Parathyroid adenoma (tissue), 2 donors: ENCODE results near the gene LMO1.

Experiments
- H2AFZ ChIP-seq: fragments of 300-600 bp; sonication (generic); one replicate; pipeline ENCODE4 v1.7.0; 2017; ENCODE audit warnings: antibody characterized with exemption, mild to moderate bottlenecking
- H3K27ac ChIP-seq: fragments of 300-600 bp; sonication (generic); one replicate; pipeline ENCODE4 v1.7.0; 2017
- H3K27me3 ChIP-seq: fragments of 300-600 bp; sonication (generic); one replicate; pipeline ENCODE4 v1.7.0; 2017; ENCODE audit warnings: low read length; ENCODE audit not compliant: control insufficient read depth, insufficient read depth
- H3K36me3 ChIP-seq: fragments of 300-600 bp; sonication (generic); one replicate; pipeline ENCODE4 v1.7.0; 2017; ENCODE audit warnings: low read length; ENCODE audit not compliant: control insufficient read depth, insufficient read depth
- H3K4me1 ChIP-seq: fragments of 300-600 bp; sonication (generic); one replicate; pipeline ENCODE4 v1.7.0; 2017; ENCODE audit warnings: control low read depth
- H3K4me2 ChIP-seq: fragments of 300-600 bp; sonication (generic); one replicate; pipeline ENCODE4 v1.7.0; 2017; ENCODE audit warnings: low read length
- H3K4me3 ChIP-seq: fragments of 300-600 bp; sonication (generic); one replicate; pipeline ENCODE4 v1.7.0; 2017; ENCODE audit warnings: low read depth, low read length
- H3K79me2 ChIP-seq: fragments of 300-600 bp; sonication (generic); one replicate; pipeline ENCODE4 v1.7.0; 2017; ENCODE audit warnings: control low read depth
- H3K9ac ChIP-seq: fragments of 300-600 bp; sonication (generic); one replicate; pipeline ENCODE4 v1.7.0; 2017; ENCODE audit warnings: mild to moderate bottlenecking
- H3K9me3 ChIP-seq: fragments of 300-600 bp; sonication (generic); one replicate; pipeline ENCODE4 v1.7.0; 2017; ENCODE audit warnings: low read length; ENCODE audit not compliant: control insufficient read depth
- TF ChIP-seq, protein P1 (sequence below): fragments of 300-600 bp; sonication (generic); IDR thresholded peaks from one replicate; pipeline ENCODE4 v1.7.0; 2017; ENCODE audit warnings: antibody characterized with exemption, mild to moderate bottlenecking
- donor health status: primary hyperparathyroidism.

LMO1 gene

DNA sequence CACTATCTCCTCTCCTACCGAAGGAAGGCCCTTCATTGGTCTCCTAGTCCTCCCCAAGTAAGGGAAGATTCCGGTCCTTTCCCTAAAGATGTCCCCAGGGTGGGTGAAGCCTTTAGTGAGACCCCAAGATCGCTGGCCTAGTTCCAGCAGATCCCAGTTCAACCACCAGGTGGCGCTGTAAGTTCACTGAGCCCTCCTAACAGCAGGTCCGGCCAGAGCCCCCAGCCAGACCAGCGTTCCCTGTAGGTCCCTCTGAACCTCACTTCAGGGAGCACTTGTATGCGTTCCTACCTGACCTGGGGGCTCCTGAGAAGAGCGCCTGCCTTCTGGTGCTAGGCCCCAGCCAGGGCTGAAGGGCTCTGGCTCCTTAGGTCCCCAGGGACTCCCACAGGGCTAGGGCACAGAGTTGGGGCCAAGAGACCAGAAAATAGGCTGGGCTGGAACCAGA is 38.1 kb downstream of the LMO1 start:
- TF ChIP-seq, protein P1, sequence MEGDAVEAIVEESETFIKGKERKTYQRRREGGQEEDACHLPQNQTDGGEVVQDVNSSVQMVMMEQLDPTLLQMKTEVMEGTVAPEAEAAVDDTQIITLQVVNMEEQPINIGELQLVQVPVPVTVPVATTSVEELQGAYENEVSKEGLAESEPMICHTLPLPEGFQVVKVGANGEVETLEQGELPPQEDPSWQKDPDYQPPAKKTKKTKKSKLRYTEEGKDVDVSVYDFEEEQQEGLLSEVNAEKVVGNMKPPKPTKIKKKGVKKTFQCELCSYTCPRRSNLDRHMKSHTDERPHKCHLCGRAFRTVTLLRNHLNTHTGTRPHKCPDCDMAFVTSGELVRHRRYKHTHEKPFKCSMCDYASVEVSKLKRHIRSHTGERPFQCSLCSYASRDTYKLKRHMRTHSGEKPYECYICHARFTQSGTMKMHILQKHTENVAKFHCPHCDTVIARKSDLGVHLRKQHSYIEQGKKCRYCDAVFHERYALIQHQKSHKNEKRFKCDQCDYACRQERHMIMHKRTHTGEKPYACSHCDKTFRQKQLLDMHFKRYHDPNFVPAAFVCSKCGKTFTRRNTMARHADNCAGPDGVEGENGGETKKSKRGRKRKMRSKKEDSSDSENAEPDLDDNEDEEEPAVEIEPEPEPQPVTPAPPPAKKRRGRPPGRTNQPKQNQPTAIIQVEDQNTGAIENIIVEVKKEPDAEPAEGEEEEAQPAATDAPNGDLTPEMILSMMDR: peak; percentile 88
- H2AFZ ChIP-seq: no peak overlapping the region
- no peak overlapping the region for H3K9ac ChIP-seq
- H3K79me2 ChIP-seq: no peaks in the 10 kb centered on the region
- no peaks in the 10 kb centered on the region for H3K9me3 ChIP-seq
- H3K36me3 ChIP-seq: no peaks in the 10 kb centered on the region
- no peak overlapping the region for H3K27ac ChIP-seq
- peaks cover 5% of the 10 kb centered on the region for H3K4me1 ChIP-seq
- no peak overlapping the region for H3K4me2 ChIP-seq
- no peaks in the 10 kb centered on the region for H3K27me3 ChIP-seq
- no peak overlapping the region for H3K4me3 ChIP-seq

DNA sequence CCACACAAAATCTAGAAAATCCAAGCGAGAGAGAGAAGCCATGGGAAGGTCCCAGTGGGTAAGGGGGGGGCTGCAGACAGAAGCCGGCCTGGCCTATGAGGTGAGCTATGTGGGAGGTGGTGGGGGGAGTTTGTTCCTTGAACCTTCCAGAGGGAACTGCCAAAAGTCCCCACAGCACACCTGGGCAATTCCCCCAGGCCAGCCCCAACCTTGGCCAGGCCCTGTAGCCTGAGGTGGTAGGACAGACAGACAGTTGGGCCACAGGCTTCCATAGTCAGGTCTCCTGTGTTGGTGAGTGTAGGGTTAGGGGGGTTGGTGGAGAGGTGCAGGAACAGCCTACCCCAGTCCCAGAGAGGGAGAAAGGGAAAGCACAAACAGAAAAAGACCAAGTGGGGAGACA is 39.0 kb downstream of the LMO1 start:
- Histone ChIP-seq H3K9me3 (no peaks in the 10 kb centered on the region), H3K4me3 (no peak overlapping the region), H2AFZ (no peak overlapping the region), H3K36me3 (no peaks in the 10 kb centered on the region), H3K4me2 (no peak overlapping the region), H3K9ac (no peak overlapping the region), H3K4me1 (peaks cover 5% of the 10 kb centered on the region), H3K27ac (no peak overlapping the region), H3K27me3 (no peaks in the 10 kb centered on the region), H3K79me2 (no peaks in the 10 kb centered on the region)
- TF ChIP-seq, protein P1: no peak

DNA sequence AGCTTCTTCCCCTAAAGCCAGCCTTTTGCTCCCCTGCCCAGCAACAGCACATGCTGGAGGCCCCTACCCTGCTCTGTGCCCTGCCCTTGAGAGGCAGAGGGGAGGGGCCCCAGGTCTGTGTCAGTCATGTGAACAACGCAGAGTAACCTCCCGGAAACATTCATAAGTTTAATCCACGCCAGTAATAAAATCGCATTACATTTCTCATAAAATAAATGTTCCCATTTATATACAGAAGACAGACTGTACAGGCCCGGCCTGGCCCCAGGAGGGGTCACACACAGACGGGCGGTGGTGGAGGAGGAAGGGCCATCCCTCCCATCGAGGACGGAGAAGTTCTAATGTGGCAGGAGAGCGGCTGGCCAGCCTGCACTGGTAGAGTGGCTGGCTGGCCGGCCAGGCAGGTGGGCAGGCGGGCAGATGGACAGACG is 39.5 kb downstream of the LMO1 start:
- no peak overlapping the region for H3K27ac ChIP-seq
- no peaks in the 10 kb centered on the region for H3K27me3 ChIP-seq
- TF ChIP-seq, protein P1: no peak
- H3K4me3 ChIP-seq: no peak overlapping the region
- no peaks in the 10 kb centered on the region for H3K79me2 ChIP-seq
- H3K9me3 ChIP-seq: no peaks in the 10 kb centered on the region
- no peak overlapping the region for H2AFZ ChIP-seq
- no peak overlapping the region for H3K9ac ChIP-seq
- H3K36me3 ChIP-seq: no peaks in the 10 kb centered on the region
- H3K4me2 ChIP-seq: no peak overlapping the region
- peaks cover 1% of the 10 kb centered on the region for H3K4me1 ChIP-seq

DNA sequence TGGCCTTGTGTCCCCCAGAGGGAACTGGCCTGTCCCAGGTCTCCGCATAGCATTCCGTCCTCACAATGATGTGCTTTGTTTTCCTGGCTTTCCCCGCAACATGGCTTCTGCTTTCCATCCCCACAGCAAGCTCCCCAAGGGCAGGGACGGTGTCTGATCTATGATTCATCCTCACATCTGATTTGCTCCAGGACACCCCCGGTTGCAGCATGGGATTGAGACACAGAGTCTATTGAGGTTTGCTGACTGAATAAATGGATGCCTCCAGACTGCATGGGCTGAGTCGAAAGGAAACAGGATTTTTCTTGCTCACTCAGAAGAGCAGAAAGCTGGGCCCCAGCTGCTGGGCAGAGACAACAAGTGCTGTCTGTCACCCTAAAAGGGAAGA is 40.2 kb downstream of the LMO1 start:
- H3K79me2 ChIP-seq: no peaks in the 10 kb centered on the region

More for the DNA sequence above, 40.2 kb downstream of the LMO1 start:
- Histone ChIP-seq H3K4me1 (no peaks in the 10 kb centered on the region), H3K27me3 (no peaks in the 10 kb centered on the region), H3K27ac (no peak overlapping the region), H2AFZ (no peak overlapping the region), H3K9ac (no peak overlapping the region), H3K36me3 (no peaks in the 10 kb centered on the region), H3K4me2 (no peak overlapping the region), H3K4me3 (no peak overlapping the region), H3K9me3 (no peaks in the 10 kb centered on the region)
- TF ChIP-seq, protein P1: no peak
